NCI-H82 (cell line): Measurements from ENCODE around the gene APOBEC2.

Experiments used
- DNase-seq: peaks from one replicate; lab custom pipeline; 2025; lab: John Stamatoyannopoulos, UW

The APOBEC2 gene

GRCh38 chr6:41059556-41059955, 6.6 kb downstream of the APOBEC2 start:
- no peak for DNase-seq

DNA sequence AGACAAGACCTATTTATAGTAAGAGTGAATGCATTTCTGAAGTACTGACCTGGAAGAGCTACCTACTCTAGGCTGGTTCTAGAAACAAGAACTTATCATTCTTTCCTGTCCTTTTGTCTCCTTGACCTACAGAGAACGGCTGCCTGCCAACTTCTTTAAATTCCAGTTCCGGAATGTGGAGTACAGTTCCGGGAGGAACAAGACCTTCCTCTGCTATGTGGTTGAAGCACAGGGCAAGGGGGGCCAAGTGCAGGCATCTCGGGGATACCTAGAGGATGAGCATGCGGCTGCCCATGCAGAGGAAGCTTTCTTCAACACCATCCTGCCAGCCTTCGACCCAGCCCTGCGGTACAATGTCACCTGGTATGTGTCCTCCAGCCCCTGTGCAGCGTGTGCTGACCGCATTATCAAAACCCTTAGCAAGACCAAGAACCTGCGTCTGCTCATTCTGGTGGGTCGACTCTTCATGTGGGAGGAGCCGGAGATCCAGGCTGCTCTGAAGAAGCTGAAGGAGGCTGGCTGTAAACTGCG, 8.3 kb downstream of the APOBEC2 start:
- no peak for DNase-seq

DNA sequence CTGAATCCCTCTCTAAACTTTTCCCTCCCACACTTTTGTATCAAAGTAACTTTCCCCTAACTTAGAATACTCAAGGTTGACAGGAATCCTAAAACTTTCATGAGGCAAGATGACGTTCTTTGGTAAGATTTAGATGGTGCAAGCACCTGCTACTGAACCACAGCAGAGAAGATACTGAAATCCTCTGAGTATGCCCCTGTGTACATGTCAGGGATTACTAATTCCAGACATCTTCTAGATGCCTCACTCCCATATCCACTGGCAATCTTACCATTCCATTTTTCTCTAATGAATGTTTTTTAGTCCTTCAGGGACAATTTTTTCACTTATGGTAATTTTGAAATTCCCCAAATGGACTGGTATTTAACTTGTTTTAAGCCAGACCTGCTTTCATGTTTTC, 9.1 kb downstream of the APOBEC2 start:
- DNase-seq, result no peak

GRCh38 chr6:41063884-41064285, 10.9 kb downstream of the APOBEC2 start:
- no peak for DNase-seq

DNA sequence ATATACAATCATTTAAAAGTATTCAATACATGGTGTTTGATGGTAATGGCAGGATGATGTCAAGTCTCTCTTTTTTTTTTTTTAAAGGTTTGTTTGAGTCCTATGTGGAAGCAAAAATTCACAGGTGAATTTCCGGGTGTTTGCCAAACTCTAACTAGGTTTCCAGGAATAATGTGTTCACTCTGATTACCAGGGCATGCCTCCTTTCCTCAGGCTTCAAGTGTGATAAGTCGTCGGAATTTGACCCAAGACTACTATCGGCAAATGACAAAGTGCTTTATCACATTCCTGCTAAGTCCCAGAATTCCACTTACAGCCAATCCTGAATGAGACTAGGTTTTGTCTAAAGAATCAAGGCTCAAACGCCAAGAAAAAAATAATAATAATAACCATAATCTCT, 11.8 kb downstream of the APOBEC2 start:
- DNase-seq, result no peak

DNA sequence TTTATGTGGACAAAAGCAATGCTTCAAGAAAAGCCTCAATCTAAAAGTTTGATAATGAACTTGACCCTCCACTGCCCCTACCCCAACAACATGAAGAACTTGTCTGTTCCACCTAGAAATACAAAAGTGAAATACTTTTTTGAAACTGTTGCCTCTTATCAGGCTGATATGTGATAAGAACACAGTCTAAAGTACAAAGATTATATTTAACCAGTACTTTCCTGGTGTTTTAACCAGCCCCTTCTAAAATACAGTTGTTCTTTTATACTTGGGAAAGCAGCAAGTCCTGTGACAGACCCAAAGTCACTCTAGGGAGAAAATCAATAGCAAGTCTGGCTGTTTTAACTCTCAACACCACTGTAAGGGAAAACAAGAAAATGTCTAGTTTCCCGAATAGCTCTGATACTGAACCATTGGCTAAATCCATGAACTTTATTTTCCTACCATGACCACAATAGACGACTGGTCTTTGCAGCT, 12.6 kb downstream of the APOBEC2 start:
- no peak for DNase-seq

DNA sequence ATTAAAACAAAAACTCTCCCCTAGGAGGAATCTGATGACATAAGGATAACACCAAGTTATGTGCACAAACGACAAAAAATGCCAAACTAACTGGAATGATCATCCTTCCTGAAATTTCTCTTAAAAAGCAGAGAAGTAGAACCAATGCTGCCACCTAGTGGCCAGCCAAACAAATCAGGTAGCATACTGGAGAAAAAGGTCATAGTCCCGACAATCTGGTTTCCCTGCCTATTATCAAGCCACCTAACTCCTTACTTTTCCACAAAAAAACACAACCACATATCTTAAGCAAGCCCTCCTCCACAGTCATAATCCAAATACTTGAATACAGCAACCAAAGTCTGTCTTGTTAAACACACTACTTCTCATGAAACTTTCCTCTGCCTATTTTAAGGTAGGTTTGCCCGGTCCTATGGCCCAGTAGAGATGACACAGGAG, 13.9 kb downstream of the APOBEC2 start:
- peak; percentile 85 for DNase-seq

DNA sequence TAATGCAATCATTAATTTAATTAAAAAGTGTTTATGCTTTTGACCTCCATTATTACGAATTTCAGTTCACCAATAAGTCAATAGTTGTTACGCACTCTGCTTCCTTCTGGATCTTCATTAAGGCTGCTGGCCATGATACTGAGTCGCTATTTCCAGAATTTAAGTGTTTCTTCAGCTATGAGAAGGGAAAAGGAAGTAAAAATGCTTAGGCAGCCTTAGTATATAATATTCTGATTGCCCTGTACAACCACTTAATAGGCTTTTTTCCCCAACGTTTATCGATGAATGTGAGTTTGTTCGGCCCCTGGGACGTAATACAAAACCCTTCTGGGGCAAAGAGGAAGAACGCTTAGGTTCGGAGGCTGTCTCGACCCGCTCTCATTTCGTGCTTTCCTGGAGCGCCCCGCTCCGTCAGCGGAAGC, 18.5 kb downstream of the APOBEC2 start:
- no peak for DNase-seq

GRCh38 chr6:41071923-41072835, 19.2 kb downstream of the APOBEC2 start, which contains the start of gene OARD1:
Gene OARD1 (minus strand): TSS chr6:41072356. CDS start chr6:41071634, 722 bp downstream.
- DNase-seq, result peak; percentile 100

- DNase-seq, result no peak
Observed at GRCh38 chr6:41072836-41073202, 19.8 kb downstream of the APOBEC2 start, which contains the start of gene NFYA. Gene NFYA (plus strand): TSS chr6:41072974. CDS start chr6:41079090, 6,116 bp downstream.

- peak; percentile 94 for DNase-seq
Observed at GRCh38 chr6:41073203-41073967, 20.4 kb downstream of the APOBEC2 start.

GRCh38 chr6:41073968-41074691, 21.1 kb downstream of the APOBEC2 start:
- peak; percentile 53 for DNase-seq

DNA sequence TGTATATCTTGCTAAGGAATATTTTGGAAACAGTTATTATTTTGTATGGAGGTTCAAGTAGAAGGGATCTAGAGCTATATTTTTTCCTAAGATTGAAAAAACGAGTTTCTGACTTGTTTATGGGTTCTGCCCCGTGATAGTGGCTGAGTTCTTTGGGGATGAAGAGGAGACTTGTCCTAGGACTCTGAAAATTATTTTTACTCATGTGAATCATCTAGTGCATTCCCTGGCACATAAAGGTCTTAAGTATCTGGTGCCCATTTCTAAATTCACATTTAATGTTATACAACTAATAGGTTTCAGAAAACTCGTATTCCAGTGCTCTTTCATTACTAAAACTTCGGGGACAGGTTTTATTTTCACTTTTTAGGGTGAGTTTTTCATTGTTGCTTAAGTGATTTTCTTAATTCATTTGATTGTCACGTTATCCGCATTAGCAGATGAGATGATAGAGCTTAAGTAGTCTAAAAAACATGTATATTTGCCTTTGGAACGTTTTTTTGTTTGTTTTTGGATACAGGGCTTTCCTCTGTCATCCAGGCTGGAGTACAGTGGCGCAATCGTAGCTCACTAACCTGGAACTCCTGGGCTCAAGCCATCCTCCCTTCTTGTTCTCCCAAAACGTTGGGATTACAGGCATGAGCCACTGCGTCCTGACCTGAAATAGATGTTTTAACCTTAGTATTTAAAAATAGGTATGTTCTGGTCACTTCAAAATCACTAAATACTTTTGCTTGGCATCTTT, 21.9 kb downstream of the APOBEC2 start:
- DNase-seq, result no peak

GRCh38 chr6:41075651-41076626, 22.9 kb downstream of the APOBEC2 start:
- DNase-seq, result no peak

DNA sequence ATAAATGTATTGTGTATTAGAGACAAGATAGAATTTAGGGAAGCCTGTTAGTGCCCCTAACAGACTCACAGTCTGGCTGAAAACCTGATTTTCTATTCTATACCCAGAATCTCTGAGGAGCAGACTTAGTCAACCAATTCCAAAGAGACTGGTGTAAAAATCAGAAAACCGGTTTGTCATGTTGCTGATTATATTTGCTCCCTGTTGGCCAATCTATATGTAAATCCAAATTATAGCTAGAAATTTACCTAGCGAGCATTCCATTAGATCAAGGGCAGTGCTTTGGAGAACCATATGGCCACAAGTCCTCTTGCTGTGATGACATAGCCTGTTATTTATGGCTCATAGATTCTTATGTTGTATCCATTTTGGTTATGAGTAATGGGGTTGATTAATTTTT, 24.5 kb downstream of the APOBEC2 start:
- no peak for DNase-seq

DNA sequence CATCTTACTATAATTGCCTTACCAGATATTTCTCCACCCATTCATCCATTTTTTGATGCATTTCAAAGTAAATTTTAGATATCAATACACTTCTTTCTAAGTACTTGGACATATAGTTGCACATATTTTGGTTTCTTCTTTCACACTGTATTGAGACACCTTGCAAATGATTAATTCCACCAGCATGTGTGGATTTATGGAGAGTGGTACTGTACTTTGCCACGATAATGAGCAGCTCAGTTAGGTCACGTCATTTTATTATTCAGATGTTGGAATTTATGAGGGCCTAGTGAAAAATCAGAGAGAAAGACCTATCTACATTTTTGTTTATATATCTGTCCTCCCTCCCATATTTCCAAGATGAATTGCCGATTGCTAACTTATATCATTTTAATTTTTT, 25.1 kb downstream of the APOBEC2 start:
- DNase-seq, result no peak

DNA sequence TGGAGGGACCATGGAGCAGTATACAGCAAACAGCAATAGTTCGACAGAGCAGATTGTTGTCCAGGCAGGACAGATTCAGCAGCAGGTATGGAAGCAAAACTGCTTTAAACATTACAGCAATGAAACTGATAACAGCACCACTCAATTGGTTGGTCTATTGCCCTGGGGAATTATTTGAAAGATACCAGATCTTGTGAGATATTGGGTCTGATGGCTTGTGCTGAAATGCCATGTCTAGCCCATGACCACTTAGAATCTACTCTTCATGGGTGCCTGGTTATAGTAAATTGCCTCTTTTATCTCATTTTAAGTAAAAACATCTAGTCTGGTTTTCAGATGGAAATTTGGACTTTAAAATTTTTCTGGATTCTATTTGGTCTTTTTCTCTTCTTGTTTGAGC, 26.1 kb downstream of the APOBEC2 start:
- DNase-seq, result no peak

DNA sequence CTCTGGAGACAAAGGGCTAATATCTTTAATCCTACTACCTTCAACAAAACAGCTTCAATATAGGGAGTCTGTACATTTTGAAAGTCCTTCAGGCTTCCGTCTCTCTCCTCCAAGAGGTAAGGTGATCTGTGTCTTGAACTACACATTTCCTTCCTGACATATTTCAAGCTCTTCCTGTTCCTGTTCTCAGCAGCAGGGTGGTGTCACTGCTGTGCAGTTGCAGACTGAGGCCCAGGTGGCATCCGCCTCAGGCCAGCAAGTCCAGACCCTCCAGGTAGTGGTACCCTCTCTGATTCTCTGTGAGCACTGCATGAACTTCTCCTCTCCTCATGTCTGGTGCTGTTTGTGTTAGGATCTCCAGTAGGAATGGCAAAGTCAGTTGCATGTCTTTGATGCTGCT, 27.6 kb downstream of the APOBEC2 start:
- no peak for DNase-seq

GRCh38 chr6:41083072-41083471, 30.1 kb downstream of the APOBEC2 start:
- no peak for DNase-seq

- no peak for DNase-seq
Observed at GRCh38 chr6:41085182-41085581, 32.2 kb downstream of the APOBEC2 start.
